Cardiac septum (tissue), 1 donor: ENCODE data around the gene GPR4. TPM values are rescaled to one million over a fixed set of nuclear protein-coding genes. Genes with fewer than 3 reads are reported as not detected.

Source experiments
- DNase-seq: peaks from one replicate; pipeline ENCODE4 v3.0.0-alpha.2; 2020; ENCODE audit warnings: low spot score
- intact Hi-C: fragments of 100-400 bp; cut with DNase I; formaldehyde crosslinking; loops from one replicate; pipeline ENCODE4 v1.14.0; 2022
- long read RNA-seq: library from polyadenylated mRNA; unstranded; transcript quantifications from one replicate; pipeline ENCODE4 v2.0.0, GENCODE V29; 2021
- total RNA-seq: library from RNA; stranded (reverse); fragmentation: NEBNext Ultra II Directional; extraction: Animal tissue kit (Norgen Biotek cat#: 25700); gene quantifications from one replicate; pipeline ENCODE4 v1.2.1, GENCODE V29; 2021
- donor health status: DM: no; HTN: no; CAD: no.

The GPR4 gene
- 6.9 TPM for total RNA-seq
- long read RNA-seq, partial matches to known transcripts, result 0 of 8 reads
- long read RNA-seq, other reads (novel, unspliced or antisense), result 6 of 8 reads

DNA sequence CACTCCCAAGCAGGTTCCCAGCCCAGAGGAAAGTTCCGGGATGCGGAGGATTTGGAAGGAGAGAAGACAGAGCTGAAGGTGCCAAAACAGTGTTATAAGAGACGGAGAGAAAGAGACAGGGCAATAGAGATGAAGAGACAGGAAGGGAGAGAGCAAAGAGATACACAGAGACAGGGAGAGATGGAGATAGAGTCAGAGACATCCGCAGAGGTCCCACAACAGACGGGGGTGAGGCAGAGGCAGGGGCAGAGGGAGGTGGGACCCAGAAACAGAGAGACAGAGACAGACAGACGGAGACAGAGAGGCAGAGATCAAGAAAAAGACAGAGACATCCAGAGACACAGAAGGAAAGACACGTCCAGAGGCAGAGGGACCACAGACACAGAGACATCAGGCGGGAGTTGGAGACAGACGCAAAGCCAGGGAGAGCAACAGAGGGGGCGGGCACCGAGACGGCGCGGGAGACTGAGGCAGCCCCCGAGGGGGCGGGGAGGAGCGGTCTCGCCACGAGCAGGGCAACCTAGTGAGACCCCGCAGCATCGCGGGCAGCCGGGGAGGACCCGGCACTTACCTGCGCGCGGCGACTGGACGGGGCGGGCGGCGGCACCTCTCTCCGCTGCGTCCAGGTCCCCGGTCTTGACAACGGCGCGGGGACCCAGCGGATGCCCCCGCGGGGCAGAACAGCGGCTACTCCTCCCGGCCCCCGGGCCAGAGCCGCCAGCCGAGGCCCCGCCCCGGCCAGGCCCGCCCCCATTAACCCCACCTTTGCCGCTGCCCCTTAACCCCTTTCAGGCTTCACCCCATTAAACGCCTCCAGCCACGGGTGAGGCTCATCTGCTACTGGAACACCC, at the start of gene GPR4:
Gene GPR4, minus strand, starts transcription at position 689 of the 851 bp plus-strand sequence. CDS start 10,346 bp downstream, outside the sequence.
- intact Hi-C loops, result no loop called here
- no peak for DNase-seq

GRCh38 chr19:45650722-45651121, 48.7 kb upstream of the GPR4 start:
- intact Hi-C loops, result no loop called here
- DNase-seq, result no peak

GRCh38 chr19:45646345-45646698, 44.3 kb upstream of the GPR4 start:
- DNase-seq, result no peak

DNA sequence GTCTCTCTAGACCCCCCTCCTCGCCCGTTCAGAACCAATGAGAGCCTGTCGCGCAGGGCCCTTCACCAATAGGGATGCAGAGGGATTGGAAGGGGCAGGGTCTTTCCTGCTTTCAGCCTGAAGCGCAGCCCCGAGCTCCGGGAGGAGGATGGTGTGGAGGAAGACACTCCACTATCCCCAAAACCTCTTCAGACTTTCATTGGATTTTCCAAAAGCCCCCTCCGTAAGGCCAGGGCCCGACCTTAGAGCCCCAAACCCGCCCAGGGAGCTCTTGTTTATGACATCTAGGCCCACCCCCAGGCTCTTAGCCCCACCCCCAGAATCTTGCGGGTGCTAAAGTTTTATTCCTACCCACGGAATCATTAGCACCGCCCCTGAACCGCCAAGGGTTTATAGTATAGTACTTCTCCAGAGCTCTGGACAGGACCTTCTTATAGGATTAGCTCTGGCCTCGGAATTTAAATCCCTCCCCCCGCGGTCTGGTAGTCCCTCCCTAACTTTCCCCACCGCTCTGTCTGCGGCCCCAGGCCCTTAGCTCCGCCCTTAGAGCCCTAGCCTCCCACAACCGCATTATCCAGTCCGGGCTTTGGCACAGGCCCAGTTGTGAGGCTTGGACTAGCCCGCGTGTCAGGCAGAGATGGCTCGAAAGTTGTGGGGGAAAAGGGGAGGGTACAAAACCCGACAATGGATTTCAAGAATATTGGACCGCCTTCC, 43.8 kb upstream of the GPR4 start:
- intact Hi-C loops, result loop anchor here (10.0 kb wide), 2 partner anchors 61 to 221 kb away; partner anchors contain the start of genes ERCC1 and OPA3
- DNase-seq, result peak; percentile 78

More at GRCh38 chr19:45646345-45646698, 44.3 kb upstream of the GPR4 start:
- intact Hi-C loops, result loop anchor here (10.0 kb wide), 2 partner anchors 62 to 222 kb away; partner anchors contain the start of genes ERCC1 and OPA3

DNA sequence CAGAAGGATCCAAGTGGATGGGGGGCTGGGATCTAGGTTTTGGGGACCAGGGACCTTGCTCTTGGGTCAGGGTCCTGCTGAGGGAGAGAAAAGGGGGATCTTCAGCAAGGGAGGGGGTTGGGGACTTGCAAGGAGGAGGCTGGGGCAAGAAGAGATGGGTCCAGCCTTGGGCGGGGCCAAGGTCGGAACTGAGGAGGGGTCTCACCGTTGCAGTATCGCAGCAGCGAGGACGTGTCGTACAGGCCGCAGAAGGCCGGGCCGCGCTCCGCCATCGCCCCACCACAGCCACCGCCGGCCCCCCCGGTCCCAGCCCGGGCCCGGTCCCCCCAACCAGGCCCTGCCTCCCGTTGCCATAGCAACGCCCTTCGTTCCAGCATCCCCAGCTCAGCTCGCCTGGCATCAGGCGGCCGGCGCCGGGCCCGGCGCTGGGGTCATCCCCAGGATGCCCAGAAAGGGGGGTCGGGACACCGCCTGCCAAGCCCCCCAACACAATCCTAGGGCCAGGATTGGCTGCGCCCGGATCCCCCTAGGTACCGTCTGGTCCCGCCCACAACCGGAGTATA, 43.1 kb upstream of the GPR4 start:
- DNase-seq, result no peak
- intact Hi-C loops, result loop anchor here (10.0 kb wide), 2 partner anchors 60 to 220 kb away; partner anchors contain the start of genes ERCC1 and OPA3

DNA sequence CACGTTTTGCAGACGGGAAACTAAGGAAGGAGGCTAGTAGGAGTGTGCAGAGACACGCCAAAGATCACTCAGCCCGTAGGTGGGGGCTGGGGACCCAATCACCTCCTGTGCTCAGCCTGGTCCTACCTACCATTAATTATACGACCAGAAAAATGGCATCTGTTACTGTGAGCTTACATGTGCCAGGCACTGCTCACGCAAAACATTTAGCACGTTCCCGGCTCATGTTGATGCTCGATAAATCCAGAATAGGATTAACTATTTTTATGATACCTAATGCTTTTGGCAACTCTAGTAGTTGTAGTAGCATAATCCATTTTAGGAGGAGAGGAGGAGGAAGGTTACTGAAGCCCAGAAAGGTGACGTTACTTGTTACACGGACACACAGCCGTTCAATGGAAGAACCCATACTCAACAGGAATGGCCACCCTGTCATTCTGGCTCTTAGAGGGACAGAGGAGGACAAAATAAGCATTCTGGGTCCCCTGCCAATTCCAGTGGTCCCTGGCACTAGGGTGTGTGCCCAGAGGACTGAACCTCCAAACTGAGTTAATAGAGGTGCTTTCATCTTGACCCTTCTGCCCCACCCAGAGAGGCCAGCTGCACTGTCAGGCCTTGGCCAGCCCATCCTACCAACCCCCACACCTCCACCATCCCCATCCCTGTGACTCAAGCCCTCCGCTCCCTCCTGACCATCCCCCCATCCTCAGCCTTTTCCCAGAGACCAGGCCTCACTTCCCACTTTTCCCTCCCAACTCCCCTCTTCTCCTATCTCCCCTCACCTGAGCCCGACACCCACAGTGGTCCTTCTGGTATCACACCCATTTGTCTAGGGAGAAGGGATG, 42.1 kb upstream of the GPR4 start:
- DNase-seq, result no peak
- intact Hi-C loops, result loop anchor here (1.0 to 10.0 kb wide), 5 partner anchors 37 to 219 kb away; partner anchors contain the start of genes ERCC1 and OPA3

DNA sequence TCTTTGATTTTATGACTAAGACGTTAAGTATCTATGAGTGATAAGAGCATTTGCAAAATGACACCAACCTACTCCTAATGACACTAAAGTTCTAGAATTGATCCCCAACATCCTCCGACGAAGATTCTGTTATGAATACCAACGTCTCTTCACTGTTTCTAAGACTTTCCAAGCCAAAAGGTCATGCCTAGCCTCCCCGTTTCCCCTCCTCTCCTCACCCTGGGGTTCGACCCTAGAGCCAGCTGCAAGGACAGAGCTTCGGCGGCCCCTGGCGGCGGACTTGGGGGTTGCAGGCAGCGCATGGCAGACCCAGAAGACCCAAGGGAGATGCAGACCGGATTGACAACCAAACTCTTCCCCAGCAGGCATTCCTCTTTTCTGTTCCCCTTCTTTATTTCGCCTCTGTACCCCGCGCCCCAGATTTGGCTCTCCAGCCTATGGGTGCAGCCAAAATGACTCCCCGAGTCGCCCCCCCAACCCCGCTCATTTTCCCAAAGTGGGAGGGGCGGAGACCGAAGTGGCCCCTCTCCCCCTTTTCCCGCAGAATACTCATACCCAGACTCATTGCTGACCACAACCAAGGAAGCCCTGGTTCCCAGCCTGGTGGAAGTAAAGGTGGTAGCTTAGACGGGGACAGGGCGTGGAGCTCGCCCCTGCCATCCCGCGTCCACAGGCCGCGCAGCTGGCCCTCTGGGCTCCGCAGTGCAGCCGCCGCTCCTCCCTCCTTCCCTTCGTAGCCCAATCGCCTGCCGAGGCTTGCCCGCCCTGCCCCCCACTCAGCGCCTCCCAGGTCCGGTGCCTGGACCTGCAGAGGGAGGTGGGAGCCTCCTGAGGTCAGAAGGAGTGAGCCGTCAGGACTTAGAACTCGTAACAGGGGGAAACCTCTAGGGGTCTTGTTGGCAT, 41.3 kb upstream of the GPR4 start:
- intact Hi-C loops, result loop anchor here (1.0 to 10.0 kb wide), 5 partner anchors 36 to 218 kb away; partner anchors contain the start of genes ERCC1 and OPA3
- peak; percentile 94 for DNase-seq

GRCh38 chr19:45641274-45642105, 39.5 kb upstream of the GPR4 start:
- intact Hi-C loops, result loop anchor here (2.0 to 10.0 kb wide), 4 partner anchors 35 to 217 kb away; partner anchors contain the start of genes ERCC1 and OPA3
- DNase-seq, result peak; percentile 88

GRCh38 chr19:45640849-45641273, 38.8 kb upstream of the GPR4 start:
- intact Hi-C loops, result loop anchor here (5.0 to 10.0 kb wide), 3 partner anchors 56 to 216 kb away; partner anchors contain the start of genes ERCC1 and OPA3
- DNase-seq, result no peak

GRCh38 chr19:45638930-45639729, 37.1 kb upstream of the GPR4 start, which contains the start of gene EML2:
EML2 (minus strand) TSS chr19:45639397; CDS start chr19:45639376, 21 bp downstream.
- peak; percentile 80 for DNase-seq
- intact Hi-C loops, result no loop called here

DNA sequence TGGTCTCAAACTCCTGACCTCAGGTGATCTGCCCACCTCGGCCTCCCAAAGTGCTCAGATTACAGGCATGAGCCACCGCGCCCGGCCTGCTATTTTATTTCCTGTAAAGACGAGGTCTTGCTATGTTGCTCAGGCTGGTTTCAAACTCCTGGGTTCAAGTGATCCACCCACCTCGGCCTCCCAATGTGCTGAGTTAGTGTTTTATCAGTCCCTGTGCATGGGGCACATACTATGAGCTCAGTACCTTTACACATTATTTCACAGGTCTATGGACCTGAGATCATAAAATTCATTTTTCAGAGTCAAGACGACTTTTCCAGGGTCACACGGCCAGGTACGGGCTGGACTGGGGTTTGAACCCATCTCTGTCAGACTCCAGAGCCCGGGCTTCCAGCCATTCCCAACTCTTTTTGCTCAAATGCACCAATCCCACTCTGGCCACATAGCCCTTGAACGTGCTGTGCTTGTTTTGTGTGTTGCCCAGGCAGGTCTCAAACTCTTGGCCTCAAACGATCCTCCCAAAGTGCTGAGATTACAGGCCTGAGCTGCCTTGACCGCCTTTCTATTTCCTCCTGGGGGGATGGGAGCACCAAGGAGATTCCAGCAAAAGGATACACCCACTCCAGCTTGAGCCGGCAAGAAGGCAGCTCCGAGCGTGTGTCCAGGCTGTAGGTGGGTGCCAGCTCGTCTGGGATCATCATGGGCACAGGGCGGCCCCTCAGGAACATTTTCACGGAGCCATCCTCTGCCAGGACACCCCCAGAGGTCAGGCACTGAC, 36.1 kb upstream of the GPR4 start:
- DNase-seq, result no peak
- intact Hi-C loops, result no loop called here

- intact Hi-C loops, result no loop called here
- no peak for DNase-seq
These were observed 34.9 kb upstream of the GPR4 start for GRCh38 chr19:45636902-45637301.

GRCh38 chr19:45636275-45636674, 34.3 kb upstream of the GPR4 start:
- no peak for DNase-seq
- intact Hi-C loops, result no loop called here

GRCh38 chr19:45632468-45633196, 30.6 kb upstream of the GPR4 start:
- intact Hi-C loops, result no loop called here
- DNase-seq, result peak; percentile 87

GRCh38 chr19:45630463-45630862, 28.5 kb upstream of the GPR4 start:
- no peak for DNase-seq
- intact Hi-C loops, result no loop called here
